ENCODE data around the gene PRRG2.

Gene PRRG2

DNA sequence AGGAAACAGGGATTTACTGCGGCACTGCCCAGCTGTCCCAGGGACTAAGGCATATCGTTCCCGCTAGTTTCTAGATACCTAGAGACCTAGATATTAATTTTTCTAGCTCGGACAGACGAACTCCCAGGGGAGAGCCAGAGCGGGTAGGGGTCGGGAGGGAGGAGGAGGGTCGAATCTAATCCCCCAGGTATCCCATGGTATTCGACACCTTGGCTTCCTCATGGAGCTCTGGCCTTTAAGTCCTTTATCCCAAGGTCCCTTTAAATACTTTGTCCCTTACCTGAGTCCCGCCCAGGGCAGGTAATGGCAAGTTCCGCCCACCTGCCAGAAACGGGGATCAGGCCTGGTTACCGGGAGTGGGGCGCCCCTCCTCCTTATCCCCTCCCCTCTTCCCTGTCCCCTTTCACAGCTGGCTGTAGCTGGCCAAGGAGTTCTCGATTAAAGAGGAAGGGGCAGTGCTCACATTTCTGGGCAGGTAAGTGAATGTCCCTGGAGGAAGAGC is at the start of gene PRRG2:
Gene PRRG2 (plus strand): TSS at position 310 of the 502 bp plus-strand sequence. CDS start 1,904 bp downstream, outside the sequence.
- no peak for DNase-seq (ENCODE audit: low read depth in 2 of 2)

DNA sequence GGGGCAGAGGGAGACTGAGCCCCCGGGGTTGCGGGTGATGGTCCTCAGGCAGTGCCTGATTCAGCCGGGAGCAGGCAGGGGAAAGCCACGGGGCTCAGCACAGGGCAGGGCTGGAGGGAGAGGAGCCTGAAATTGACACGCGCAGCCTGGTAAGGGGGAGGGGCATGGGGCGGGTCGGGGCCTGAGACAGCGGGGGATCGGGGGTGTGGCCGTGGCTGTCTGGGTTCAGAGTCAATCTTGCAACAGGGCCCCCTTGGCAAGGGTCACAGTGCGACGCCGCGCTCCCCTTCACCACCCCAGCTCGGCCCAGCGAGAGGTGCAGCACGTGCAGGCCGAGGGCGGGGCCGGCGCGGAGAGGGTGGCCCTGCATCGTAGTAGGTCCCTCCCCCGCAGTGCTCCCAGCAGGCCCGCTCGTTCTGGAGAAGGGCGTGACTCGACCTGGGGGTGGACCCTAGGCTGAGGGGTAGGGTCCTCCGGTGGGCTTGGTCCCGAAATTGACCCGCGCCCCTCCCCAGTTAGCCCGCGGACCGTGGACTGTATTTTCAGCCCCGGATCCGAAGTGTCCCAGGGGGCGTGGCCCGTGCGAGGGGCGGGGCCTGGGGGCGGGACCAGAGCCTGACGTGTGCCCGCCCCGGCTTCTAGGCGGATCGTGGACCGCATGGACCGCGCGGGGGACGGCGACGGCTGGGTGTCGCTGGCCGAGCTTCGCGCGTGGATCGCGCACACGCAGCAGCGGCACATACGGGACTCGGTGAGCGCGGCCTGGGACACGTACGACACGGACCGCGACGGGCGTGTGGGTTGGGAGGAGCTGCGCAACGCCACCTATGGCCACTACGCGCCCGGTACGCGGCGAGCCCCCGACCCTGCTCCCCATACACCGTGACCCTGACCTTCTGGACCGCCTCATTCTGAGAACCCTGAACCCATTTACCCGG is 47.3 kb upstream of the PRRG2 start:
- peak; percentile 79 to 80 for DNase-seq (ENCODE audit: low read depth in 2 of 2)

DNA sequence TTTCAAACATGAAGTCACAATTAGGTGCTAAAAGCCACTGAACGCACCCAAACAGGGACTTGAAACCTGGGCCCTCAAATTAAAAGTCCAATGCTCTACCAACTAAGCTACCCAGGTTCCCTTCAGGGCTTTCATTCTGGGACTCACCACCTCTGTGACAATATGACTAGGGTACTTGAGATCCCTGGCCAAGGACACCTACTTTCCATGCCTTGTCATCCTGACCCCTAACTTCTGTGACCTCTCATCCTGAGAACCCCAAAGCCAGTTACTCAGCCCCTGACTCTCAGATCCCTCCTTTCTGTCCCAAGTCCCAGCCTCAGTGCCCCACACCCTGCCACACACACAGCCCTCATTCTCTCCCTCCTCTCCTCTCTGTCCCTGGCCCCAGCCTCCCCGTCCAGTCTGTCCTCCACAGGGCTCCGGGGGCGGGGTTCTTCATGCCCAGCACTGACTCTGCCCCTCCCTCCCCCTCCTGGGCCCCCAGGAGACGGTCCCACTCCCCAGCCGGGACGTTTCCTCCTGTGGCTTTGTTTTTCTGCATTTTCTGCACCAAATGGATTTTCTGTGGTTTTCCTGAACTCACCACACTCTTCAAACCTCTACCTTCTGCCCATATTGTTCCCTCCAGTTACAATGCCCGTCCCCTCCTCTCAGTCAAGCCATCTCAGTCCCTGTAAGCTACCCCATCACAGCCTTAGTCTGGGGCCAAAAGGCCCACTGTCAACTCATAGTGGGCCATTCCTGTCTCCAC is 46.3 kb upstream of the PRRG2 start:
- no peak for DNase-seq (ENCODE audit: low read depth in 2 of 2)

DNA sequence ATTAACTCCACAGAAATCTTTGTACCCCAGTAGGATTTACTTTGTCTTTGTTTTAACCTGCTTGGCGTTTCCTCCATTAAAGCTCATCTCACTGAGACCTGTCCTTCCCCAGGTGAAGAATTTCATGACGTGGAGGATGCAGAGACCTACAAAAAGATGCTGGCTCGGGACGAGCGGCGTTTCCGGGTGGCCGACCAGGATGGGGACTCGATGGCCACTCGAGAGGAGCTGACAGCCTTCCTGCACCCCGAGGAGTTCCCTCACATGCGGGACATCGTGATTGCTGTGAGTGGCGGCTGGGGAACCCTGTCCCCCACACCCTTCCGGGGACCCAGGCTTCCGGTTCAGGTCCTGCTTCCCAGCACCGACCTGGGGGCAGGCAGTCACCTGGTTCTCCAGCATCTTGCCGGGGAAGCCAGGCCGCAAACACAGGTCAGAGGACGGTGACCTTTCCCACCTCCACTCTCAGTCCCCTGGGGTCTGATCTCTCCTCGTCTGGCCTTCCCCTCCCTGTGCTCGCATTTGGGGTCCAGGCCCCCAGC is 44.1 kb upstream of the PRRG2 start:
- DNase-seq (ENCODE audit: low read depth in 2 of 2) = no peak

DNA sequence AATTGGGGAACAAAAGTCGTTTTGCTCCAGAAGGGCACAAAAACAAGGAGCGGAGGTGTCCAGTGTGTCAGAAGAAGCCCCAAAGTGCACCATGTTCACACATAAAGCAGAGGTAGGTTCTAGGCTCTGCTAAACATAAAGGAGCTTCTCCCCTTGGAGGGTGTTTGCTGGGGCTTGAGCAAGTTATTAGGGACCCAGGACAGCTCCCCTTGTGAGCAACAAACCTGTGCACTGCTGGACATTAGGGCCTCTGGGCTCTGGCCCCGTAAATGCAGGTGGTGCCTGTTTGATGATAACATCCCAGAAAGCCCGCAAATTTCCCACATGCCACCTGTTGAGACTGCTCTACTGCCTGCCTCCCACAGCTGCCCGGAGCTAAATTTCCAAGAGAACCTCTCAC is 42.5 kb upstream of the PRRG2 start:
- no peak for DNase-seq (ENCODE audit: low read depth in 2 of 2)

DNA sequence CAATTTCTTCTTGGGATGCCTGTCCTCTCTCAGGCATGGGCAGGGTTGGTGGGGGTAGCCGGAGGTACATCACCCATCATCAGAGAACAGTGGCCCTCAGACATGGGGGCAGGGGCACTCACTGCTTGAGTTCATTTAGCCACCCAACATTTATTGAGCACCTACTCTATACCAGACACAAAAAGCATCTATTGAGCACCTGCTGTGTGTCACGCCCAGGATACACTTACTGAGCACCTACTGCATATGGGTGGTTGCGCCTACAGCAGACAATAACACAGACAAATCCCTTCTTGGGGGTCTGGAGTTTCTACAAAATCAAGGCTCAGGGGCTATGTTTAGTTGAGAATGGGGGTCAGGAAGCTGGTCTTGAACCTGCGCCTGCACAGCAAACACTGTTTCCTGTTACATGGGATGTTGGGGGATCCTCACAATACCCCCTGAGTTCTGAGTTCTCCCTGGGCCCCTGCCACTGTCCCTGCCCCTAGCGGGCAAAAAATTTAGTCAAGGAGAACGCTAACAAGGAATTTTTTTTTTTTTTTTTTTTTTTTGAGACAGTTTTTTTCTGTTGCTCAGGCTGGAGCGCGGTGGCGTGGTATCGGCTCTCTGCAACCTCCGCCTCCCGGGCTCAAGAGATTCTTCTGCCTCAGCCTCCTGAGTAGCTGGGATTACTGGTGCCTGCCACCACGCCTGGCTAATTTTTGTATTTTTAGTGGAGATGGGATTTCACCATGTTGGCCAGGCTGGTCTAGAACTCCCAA is 41.7 kb upstream of the PRRG2 start:
- DNase-seq (ENCODE audit: low read depth in 2 of 2) = no peak

DNA sequence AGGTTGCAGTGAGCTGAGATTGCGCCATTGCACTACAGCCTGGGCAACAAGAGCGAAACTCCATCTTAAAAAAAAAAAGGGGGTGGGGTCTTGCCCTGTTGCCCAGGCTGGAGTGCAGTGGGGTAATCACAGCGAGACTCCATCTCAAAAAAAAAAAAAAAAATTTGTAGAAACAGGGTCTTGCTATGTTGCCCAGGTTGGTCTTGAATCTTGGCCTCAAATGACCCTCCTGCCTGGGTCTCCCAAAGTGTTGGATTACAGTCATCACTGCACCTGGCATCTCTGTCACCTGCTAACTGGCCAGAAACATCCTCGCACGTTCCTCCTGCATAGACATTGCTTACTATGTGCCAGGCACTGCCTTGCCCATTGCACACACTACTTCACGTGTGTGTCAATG is 39.2 kb upstream of the PRRG2 start:
- DNase-seq (ENCODE audit: low read depth in 2 of 2) = no peak

DNA sequence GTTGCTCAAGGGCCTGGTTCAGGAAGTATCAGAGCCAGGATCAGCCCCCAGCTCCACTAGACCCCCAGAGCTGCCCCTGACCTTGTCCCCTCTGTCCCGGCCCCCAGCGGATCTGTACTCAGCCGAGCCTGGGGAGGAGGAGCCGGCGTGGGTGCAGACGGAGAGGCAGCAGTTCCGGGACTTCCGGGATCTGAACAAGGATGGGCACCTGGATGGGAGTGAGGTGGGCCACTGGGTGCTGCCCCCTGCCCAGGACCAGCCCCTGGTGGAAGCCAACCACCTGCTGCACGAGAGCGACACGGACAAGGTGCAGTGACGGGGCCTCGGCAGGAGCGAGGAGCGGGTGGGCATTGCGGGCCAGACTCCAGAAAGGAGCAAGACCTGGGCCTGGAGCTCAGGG is 38.7 kb upstream of the PRRG2 start:
- DNase-seq (ENCODE audit: low read depth in 2 of 2) = no peak

DNA sequence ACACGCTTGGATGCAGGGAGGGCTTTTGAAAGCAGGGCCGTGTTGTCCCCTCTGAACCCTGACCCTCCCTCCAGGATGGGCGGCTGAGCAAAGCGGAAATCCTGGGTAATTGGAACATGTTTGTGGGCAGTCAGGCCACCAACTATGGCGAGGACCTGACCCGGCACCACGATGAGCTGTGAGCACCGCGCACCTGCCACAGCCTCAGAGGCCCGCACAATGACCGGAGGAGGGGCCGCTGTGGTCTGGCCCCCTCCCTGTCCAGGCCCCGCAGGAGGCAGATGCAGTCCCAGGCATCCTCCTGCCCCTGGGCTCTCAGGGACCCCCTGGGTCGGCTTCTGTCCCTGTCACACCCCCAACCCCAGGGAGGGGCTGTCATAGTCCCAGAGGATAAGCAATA is 38.1 kb upstream of the PRRG2 start:
- DNase-seq (ENCODE audit: low read depth in 2 of 2) = no peak

DNA sequence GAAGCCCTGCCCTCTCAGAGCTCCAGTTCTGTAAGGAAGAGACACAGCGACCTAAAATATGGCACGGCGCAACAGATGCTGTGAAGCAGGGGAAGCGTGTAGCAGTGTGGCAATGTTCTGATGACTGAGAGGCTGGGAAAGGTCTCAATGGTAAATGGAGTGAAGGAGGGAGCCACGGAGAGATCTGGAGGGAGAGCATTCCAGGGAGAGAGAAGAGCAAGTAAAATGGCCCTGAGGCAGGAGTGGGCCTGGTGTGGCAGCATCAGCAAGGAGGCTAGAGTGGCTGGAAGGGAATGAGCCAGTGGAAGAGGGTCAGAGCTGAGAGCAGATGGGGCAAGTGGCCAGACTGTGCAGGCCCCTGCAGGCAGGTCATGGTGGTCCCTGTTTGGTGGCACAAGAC is 37.0 kb upstream of the PRRG2 start:
- no peak for DNase-seq (ENCODE audit: low read depth in 2 of 2)

DNA sequence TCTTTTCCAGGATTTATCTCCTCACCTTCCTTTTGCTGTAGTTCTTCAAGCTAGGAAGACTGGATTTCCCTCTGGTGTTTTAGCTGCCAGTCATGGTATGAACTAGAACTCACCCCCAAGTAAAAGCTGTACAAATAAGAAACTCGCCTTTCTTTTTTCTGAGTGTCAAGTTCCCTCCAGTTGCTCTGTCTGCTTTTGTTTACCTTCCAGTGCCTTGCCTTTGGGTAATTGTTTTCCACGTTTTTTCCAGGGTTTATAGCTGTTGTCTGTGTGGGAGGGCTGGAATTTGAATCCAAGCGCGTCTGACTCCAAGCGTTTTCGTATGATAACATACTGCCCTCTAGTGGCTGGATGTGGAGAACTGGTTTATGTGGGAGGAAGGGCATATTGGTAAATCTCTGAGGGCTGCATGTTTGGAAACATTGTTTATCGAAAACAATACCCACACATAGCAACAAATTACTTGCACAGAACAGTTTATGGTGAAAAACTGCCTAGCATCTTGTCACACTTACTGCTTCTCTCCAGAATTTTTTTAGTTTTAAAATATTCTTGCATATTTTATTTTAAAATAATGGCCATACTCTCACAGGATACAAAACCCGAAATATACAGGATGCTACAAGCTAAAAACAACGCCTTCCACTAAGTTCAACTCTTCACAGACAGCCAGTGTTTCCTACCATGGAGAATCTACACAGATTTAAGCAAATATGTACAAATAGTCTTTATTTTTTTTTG is 34.1 kb upstream of the PRRG2 start:
- DNase-seq (ENCODE audit: low read depth in 2 of 2) = peak; percentile 38 to 60

DNA sequence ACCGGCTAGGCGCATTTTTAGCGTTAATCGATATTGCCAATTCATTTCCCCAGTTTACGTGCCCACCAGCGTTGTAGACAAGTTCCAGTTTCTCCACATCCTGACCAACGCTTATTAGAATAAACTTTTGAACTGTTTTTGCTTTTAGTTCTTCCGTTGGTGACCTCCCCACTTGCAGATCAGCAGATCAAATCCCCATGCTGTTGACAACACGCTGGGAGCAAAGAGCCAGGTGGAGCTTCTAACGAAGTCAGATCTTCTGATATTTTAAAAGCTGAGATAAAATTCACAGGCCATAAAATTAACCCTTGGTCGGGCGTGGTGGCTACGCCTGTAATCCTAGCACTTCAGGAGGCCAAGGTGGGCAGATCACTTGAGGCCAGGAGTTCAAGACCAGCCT is 32.1 kb upstream of the PRRG2 start:
- no peak for DNase-seq (ENCODE audit: low read depth in 2 of 2)

DNA sequence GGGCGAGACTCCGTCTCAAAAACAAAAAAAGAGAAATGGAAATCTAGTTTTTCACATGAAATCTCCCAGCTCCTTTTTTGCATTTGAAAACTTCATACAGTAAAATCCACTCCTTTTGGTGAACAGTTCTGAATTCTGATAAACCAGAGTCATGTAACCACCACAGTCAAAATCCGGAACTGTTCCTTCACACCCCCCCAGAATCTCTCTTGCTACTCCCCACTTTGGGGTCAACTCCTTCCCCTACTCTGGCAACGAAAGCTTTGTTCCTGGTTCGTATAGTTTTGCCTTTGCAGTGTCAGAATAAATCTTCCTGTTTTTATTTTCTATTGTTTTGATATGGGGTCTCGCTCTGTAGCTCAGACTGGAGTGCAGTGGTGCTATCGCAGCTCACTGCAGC is 29.6 kb upstream of the PRRG2 start:
- DNase-seq (ENCODE audit: low read depth in 2 of 2) = no peak

DNA sequence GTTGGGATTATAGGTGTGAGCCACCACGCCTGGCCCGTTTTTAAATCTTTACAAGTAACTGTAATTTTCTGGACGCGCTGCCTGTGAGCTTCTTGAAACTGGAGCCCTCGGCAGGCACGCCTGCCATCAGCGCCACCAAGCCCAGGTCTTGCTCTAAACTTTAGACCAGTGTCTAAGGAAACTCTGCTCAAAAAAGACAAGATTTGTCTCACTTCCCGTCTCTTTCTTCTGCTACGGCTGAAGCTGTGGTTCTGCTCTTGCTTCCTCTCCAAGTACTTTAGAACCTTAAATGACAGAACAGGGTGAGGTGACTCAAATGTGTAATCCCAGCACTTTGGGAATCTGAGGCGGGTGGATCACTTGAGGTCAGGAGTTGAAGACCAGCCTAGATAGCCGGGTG is 28.4 kb upstream of the PRRG2 start:
- no peak for DNase-seq (ENCODE audit: low read depth in 2 of 2)

DNA sequence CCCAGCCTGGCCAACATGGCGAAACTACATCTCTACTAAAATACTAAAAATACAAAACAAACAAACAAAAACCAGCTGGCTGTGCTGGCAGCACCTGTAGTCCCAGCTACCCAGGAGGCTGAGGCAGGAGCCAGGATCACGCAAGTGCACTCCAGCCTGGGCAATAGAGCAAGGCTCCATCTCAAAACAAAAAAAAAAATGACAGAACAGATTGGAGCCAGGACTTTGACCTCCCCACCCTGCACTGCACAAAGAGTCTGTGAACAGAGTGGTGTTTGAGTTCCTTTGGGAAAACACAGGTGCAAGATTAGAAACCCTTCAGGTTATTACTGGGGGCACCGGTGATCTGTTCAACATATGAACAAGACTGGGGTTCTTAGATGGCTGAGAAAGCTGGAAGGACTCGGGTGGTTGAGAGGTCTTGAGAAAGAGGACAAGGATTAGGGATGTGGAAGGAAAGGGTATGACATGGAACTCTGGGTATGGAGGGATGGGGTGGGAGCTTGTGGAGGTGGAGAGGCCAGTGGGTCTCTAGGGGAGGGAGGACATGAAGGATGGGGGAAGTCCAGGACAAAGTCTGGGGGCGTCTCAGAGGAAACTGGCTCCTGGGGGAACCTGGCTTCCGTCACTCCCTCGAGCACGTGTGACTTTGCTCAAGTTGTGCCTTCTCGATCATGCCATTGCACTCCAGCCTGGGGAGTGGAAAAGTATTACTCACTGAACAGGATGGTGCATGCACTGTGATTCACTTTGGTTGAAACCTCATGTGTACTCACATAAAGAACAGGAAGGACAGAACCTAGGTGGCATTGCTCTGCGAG is 27.5 kb upstream of the PRRG2 start:
- DNase-seq (ENCODE audit: low read depth in 2 of 2) = peak in 1 of 2 donors; percentile 44

DNA sequence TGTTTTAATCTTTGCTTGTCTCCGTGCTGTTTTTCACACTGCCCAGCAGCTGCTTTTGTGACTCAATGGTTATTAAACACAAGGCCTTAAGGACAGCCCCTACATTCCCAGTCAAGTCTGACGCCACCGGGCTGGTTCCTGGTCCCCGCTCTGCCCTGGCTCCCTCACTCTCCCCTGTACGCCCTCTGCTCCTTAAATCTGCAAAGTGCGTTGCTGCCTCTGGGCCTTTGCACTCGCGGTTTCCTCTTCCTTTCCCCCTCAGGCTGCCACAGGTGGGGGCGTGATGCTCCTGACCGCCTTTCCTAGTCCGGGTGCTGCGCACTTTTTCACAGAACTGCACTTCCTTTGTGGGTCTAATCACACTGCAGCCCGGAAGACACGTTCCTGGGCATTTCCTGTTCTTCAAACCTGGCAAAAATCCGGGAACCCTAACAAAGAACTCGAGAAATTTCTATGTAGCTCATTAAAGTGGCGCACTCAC is 26.4 kb upstream of the PRRG2 start:
- peak in 1 of 2 donors; percentile 39 for DNase-seq (ENCODE audit: low read depth in 2 of 2)

DNA sequence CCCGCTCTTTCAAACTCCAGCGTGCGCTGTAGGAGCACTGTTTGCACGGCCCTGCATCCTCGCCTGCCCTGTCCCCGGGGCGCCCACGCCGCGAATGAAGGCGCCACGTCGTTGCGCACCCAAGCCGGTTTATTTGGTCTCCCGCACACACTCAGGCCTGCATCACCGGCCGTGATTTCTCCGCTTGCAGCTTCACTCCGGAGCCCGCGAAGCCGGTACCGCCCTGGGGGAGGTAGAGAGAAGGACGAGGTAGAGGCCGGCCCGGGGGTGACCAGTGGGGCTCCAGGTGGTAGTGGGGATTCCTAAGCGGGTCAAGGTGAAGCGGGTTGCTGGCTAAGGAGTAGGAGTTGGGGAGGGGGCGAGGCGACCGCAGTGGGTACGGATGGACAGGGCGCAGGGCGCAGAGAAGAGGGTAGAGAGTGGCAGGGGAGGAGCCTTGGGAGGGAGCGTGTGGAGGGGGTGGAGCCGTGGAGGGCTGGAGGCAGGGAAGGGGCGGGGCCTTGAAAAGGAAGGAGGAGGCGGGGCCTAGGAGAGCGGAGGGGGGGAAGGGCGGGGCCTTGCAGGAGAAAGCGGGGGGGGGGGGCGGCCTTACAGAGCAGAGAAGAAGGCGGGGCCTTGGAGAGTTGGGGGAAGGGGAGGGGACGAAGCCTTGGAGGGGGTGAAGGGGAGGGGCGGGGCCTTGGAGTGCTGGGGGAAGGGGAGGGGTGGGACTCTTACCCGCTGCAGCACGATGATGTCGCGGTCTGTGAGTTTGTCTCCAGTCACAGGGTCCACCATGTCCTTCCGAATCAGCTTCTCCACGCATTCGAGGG is 25.3 kb upstream of the PRRG2 start:
- DNase-seq (ENCODE audit: low read depth in 2 of 2) = peak in 1 of 2 donors; percentile 76

DNA sequence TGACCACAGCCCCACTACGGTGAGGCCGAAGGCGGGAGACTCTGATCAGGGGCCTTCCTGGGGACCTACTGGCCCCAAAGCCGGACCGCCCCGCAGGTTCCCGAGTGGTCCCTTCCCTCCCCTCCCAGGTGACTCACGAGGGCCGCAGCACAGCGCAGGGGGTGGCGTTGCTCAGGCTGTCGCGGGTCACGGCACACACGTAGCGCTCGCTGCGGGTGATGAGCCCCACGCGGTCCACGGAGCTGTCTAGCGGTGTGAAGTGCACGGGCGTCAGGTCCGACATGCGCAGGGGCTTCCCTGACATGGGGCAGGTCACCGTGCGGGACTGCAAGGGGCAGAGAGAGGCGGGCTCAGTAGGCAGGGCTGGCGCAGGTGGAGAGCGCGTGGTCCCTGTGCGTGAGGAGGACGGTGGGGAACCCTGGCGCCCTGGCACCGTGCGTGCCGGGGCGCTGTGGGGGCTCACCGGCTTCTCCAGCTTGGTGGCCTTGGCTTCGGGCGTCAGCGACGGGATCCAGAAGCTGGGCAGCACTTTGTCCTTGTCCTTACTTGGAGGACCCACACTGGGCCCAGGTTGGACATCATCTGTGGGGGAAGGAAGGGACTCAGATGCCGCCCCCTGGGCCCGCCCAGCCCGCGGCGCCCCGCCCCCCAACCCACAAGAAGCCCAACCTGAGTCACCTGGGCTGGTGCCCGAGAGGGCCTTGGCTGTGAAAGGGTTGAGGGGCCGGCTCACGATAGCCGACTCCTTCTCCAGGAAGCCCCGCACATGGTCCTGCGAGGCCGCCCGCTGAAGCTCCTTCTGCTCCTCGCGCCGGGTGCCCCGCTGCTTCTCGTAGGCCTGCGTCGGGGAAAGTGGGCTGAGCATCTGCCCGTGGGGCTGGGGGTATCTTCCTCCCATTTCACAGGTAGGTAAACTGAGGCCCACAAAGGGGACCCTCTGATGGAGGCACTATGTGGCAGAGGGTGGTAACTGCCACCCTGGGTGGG is 24.4 kb upstream of the PRRG2 start:
- no peak for DNase-seq (ENCODE audit: low read depth in 2 of 2)

Data from activated CD4-positive, alpha-beta T cell treated with anti-CD3 and anti-CD28 coated beads for 24 hours (primary cell).